Sigmoid colon (tissue), 7 donors: ENCODE results near the gene AP4B1. TPM values are rescaled to one million over a fixed set of nuclear protein-coding genes. Genes with fewer than 3 reads are reported as not detected.

Experiments
- DNase-seq: peaks from one replicate; pipeline ENCODE4 v3.0.0-alpha.2; 2019
- H3K27ac ChIP-seq, 4 donors: fragments of 200-600 bp; sonication (generic); one replicate each; pipeline ENCODE4 v1.5.1; 2016 to 2019; ENCODE audit warnings: mild to moderate bottlenecking in 1 of 4
- H3K27me3 ChIP-seq, 3 donors: fragments of 200-600 bp; sonication (generic); one replicate each; pipeline ENCODE4 v1.5.1; 2019; ENCODE audit warnings: mild to moderate bottlenecking in 1 of 3
- H3K36me3 ChIP-seq, 4 donors: fragments of 200-600 bp; sonication (generic); one replicate each; pipeline ENCODE4 v1.5.1; 2016 to 2019
- H3K4me1 ChIP-seq, 4 donors: fragments of 200-600 bp; sonication (generic); one replicate each; pipeline ENCODE4 v1.5.1; 2017 to 2019
- H3K4me3 ChIP-seq, 4 donors: fragments of 200-600 bp; sonication (generic); one replicate each; pipeline ENCODE4 v1.5.1; 2017 to 2019; ENCODE audit warnings: mild to moderate bottlenecking in 2 of 4, moderate library complexity in 1 of 4
- H3K9me3 ChIP-seq, 4 donors: fragments of 200-600 bp in 3 of 4; sonication (generic) in 3 of 4; one replicate each; pipeline versions ENCODE4 v1.5.1 to v1.6.1; 2013 to 2019
- CTCF ChIP-seq, 4 experiments: fragments of 450-650 bp in 3 of 4; fragments of 200-600 bp in 1 of 4; IDR thresholded peaks; one replicate each; pipeline ENCODE4 v1.5.1; 2016 to 2019; ENCODE audit warnings: antibody characterized with exemption in 4 of 4, mild to moderate bottlenecking in 3 of 4, moderate library complexity in 2 of 4
- EP300 ChIP-seq, 4 donors: sonication (generic); formaldehyde crosslinking; IDR thresholded peaks; one replicate each; pipeline ENCODE4 v1.6.1; 2017; ENCODE audit warnings: antibody characterized with exemption in 4 of 4
- POLR2A ChIP-seq, 2 donors: fragments of 450-650 bp; IDR thresholded peaks; one replicate each; pipeline ENCODE4 v1.6.1; 2016; ENCODE audit warnings: antibody characterized with exemption in 2 of 2, mild to moderate bottlenecking in 2 of 2, moderate library complexity in 2 of 2
- POLR2AphosphoS5 ChIP-seq, 4 donors: sonication (generic); formaldehyde crosslinking; IDR thresholded peaks; one replicate each; pipeline ENCODE4 v1.6.1; 2017; ENCODE audit warnings: antibody characterized with exemption in 4 of 4
- WGBS, 2 donors: extraction: QIAGEN DNeasy Blood & Tissue Kit; methylation state at CpG; one replicate each; pipeline ENCODE4 v1.1.7; 2013; 5-methylcytosine and 5-hydroxymethylcytosine counted together
- intact Hi-C: fragments of 100-400 bp; cut with DNase I; formaldehyde crosslinking; loops from one replicate; pipeline ENCODE4 v1.15.1; 2023
- polyA plus RNA-seq, 3 donors: library from polyadenylated mRNA; stranded (reverse); fragments of 200-250 nt; gene quantifications; one replicate each; pipeline ENCODE4 v1.2.3, GENCODE V29; 2013
- total RNA-seq, 4 donors: library from RNA; depleted of rRNA; stranded (reverse); fragments of >200 nt; gene quantifications; one replicate each; pipeline ENCODE4 v1.1.0, GENCODE V29; 2016
- donor health status: healthy with polysubstance abuse.
- donor health status: Bipolar disorder and iron deficiency.
- donor health status: healthy.

Gene AP4B1
- total and polyA plus RNA-seq, 7 donors = 4.8 to 21.3 (median 8.0) TPM

GRCh38 chr1:113924473-113924872 is 19.9 kb upstream of the AP4B1 start:
- 96 to 99% methylated on average over 2 of the region's 2 CpGs for WGBS, 2 donors
- Histone ChIP-seq H3K9me3 (no peaks in the 10 kb centered on the region), H3K4me1 (peaks cover 0 to 12% (median 4%) of the 10 kb centered on the region in 4 donors), H3K36me3 (no peaks in the 10 kb centered on the region), H3K27ac (no peak overlapping the region), H3K4me3 (no peak overlapping the region), H3K27me3 (no peaks in the 10 kb centered on the region)
- DNase-seq = no peak
- no peak for TF ChIP-seq POLR2A (IDR thresholded peaks at IDR 0.05)
- TF ChIP-seq CTCF (IDR thresholded peaks at IDR 0.05) = no peak
- no peak for TF ChIP-seq EP300 (IDR thresholded peaks at IDR 0.05)
- intact Hi-C loops = no loop called here

GRCh38 chr1:113922957-113923356 is 18.4 kb upstream of the AP4B1 start:
- Histone ChIP-seq H3K27me3 (no peaks in the 10 kb centered on the region), H3K27ac (no peak overlapping the region), H3K4me1 (peaks cover 0 to 4% (median under 1%) of the 10 kb centered on the region in 4 donors), H3K36me3 (no peaks in the 10 kb centered on the region), H3K4me3 (no peak overlapping the region), H3K9me3 (no peaks in the 10 kb centered on the region)
- DNase-seq = no peak
- no peak for TF ChIP-seq EP300 (IDR thresholded peaks at IDR 0.05)
- TF ChIP-seq CTCF (IDR thresholded peaks at IDR 0.05) = no peak
- no peak for TF ChIP-seq POLR2AphosphoS5 (IDR thresholded peaks at IDR 0.05)
- TF ChIP-seq POLR2A (IDR thresholded peaks at IDR 0.05) = no peak
- 71 to 99% methylated on average over 4 of the region's 4 CpGs for WGBS, 2 donors
- intact Hi-C loops = no loop called here

- Histone ChIP-seq H3K9me3 (no peaks in the 10 kb centered on the region), H3K36me3 (no peaks in the 10 kb centered on the region), H3K27ac (no peak overlapping the region), H3K27me3 (no peaks in the 10 kb centered on the region), H3K4me1 (peaks cover 0 to 3% (median 2%) of the 10 kb centered on the region in 4 donors), H3K4me3 (no peak overlapping the region)
- TF ChIP-seq POLR2A (IDR thresholded peaks at IDR 0.05) = no peak
- no peak for TF ChIP-seq POLR2AphosphoS5 (IDR thresholded peaks at IDR 0.05)
- TF ChIP-seq CTCF (IDR thresholded peaks at IDR 0.05) = no peak
- no peak for TF ChIP-seq EP300 (IDR thresholded peaks at IDR 0.05)
- no peak for DNase-seq
- intact Hi-C loops = no loop called here
Observed at GRCh38 chr1:113918243-113918642, 13.6 kb upstream of the AP4B1 start.

GRCh38 chr1:113917400-113918082 is 12.9 kb upstream of the AP4B1 start:
- TF ChIP-seq POLR2AphosphoS5 (IDR thresholded peaks at IDR 0.05) = no peak
- Histone ChIP-seq H3K27me3 (no peaks in the 10 kb centered on the region), H3K36me3 (no peaks in the 10 kb centered on the region), H3K4me3 (no peak overlapping the region), H3K27ac (no peak overlapping the region), H3K9me3 (no peaks in the 10 kb centered on the region), H3K4me1 (peaks cover 0 to 10% (median 9%) of the 10 kb centered on the region in 4 donors)
- WGBS, 2 donors = 93 to 95% methylated on average over 2 of the region's 2 CpGs
- intact Hi-C loops = no loop called here
- no peak for DNase-seq

GRCh38 chr1:113916974-113917373 is 12.4 kb upstream of the AP4B1 start:
- DNase-seq = no peak

More at GRCh38 chr1:113916974-113917373, 12.4 kb upstream of the AP4B1 start:
- TF ChIP-seq EP300 (IDR thresholded peaks at IDR 0.05) (no peak), POLR2A (IDR thresholded peaks at IDR 0.05) (no peak), CTCF (IDR thresholded peaks at IDR 0.05) (no peak), POLR2AphosphoS5 (IDR thresholded peaks at IDR 0.05) (no peak)
- Histone ChIP-seq H3K27ac (no peak overlapping the region), H3K4me3 (no peak overlapping the region), H3K9me3 (no peaks in the 10 kb centered on the region), H3K36me3 (no peaks in the 10 kb centered on the region), H3K4me1 (peaks cover 0 to 15% (median 13%) of the 10 kb centered on the region in 4 donors), H3K27me3 (no peaks in the 10 kb centered on the region)
- 98% methylated on average over 5 of the region's 5 CpGs for WGBS, 2 donors
- intact Hi-C loops = no loop called here
